ENCODE results near the gene CMTM6. TPM values are rescaled to one million over a fixed set of nuclear protein-coding genes. Genes with fewer than 3 reads are reported as not detected.

Gene CMTM6
- total RNA-seq, 6 donors from 2014 or later, result 16.8 to 86.0 (median 61.3) TPM

DNA sequence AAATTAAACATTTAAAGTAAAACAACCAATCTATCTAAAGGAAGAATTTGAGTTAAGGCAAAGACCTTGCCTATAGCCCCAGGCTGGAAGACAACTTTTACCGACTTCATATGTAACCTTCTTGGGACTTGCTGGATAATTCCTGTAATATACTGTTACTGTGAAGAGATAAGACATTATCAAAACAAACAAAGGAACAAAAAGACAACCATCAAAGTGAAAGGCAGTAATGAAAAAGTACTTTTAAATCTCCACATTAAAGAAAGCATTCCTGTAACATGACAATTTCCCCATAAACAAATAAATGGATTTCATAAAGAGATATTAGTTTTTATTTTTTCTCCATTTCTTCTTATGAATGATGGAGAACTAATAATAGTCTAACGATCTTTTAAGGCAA lies 2.4 kb downstream of the CMTM6 start:
- no peak for ATAC-seq (ENCODE audit: low FRiP score in 2 of 2)
- Histone ChIP-seq H3K27me3 (no peaks in the 10 kb centered on the region), H3K4me1 (peaks cover 14 to 25% (median 20%) of the 10 kb centered on the region in 4 donors), H3K9me3 (no peaks in the 10 kb centered on the region), H3K4me3 (peak overlapping the region in 1 of 4 donors; percentile 78), H3K36me3 (peaks cover 0 to 4% (median 0%) of the 10 kb centered on the region in 4 donors), H3K27ac (peak overlapping the region in 1 of 4 donors; percentile 99)
- no peak for TF ChIP-seq POLR2A (IDR thresholded peaks at IDR 0.05)
- TF ChIP-seq, protein P1, sequence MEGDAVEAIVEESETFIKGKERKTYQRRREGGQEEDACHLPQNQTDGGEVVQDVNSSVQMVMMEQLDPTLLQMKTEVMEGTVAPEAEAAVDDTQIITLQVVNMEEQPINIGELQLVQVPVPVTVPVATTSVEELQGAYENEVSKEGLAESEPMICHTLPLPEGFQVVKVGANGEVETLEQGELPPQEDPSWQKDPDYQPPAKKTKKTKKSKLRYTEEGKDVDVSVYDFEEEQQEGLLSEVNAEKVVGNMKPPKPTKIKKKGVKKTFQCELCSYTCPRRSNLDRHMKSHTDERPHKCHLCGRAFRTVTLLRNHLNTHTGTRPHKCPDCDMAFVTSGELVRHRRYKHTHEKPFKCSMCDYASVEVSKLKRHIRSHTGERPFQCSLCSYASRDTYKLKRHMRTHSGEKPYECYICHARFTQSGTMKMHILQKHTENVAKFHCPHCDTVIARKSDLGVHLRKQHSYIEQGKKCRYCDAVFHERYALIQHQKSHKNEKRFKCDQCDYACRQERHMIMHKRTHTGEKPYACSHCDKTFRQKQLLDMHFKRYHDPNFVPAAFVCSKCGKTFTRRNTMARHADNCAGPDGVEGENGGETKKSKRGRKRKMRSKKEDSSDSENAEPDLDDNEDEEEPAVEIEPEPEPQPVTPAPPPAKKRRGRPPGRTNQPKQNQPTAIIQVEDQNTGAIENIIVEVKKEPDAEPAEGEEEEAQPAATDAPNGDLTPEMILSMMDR (IDR thresholded peaks at IDR 0.05), result no peak
- TF ChIP-seq EP300 (IDR thresholded peaks at IDR 0.05), result no peak
- TF ChIP-seq POLR2AphosphoS5 (IDR thresholded peaks at IDR 0.05), result no peak
- DNase-seq, result no peak
- WGBS, 2 donors, result 44 to 58% methylated on average over 2 of the region's 2 CpGs

DNA sequence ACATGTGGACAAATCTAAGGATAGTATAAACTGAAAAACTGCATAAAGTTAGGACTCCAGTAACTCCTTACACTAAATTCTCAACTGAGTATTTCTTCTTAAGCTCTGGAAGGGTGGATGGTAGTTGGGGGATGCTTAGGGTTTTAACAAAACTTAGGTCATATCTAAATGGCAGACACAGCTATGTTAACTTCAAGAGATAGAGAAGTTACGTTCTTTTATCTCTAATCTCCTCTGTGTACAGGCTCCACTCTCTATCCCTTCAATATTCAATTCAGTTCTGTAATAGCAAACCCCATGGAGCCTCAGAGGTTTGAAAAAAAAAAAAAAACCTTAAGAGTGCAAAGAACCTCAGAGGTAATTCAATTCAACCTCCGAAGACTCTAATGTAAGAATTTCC lies 3.1 kb downstream of the CMTM6 start:
- no peak overlapping the region for H3K27ac ChIP-seq
- DNase-seq (no peak), ATAC-seq (ENCODE audit: low FRiP score in 2 of 2) (no peak)
- H3K4me1 ChIP-seq, result peaks cover 15 to 27% (median 20%) of the 10 kb centered on the region in 4 donors
- no peaks in the 10 kb centered on the region for H3K9me3 ChIP-seq
- H3K27me3 ChIP-seq, result no peaks in the 10 kb centered on the region
- peaks cover 0 to 4% (median 0%) of the 10 kb centered on the region in 4 donors for H3K36me3 ChIP-seq
- WGBS, 2 donors, result 93% methylated on average over 2 of the region's 2 CpGs
- H3K4me3 ChIP-seq, result no peak overlapping the region
- TF ChIP-seq, protein P1 (IDR thresholded peaks at IDR 0.05), result no peak
- TF ChIP-seq POLR2AphosphoS5 (IDR thresholded peaks at IDR 0.05) (no peak), EP300 (IDR thresholded peaks at IDR 0.05) (no peak), POLR2A (IDR thresholded peaks at IDR 0.05) (no peak)

DNA sequence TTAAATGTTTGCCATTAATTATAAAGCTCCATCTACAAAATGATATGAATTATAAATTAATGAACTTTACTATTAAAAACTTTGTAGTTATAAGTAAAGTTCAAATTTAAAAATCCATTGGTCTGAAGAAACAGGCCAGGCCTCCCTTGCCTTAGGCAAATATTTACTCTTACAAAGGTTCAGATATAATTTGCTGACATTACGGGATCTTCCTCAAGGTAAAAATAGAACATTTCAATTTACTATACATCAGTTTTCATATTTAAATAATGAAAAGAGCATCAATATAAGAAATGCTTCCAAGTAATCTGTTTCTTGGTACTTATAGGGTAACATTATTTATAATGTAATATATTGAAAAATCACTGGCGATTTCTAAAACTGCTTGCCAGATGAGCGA lies 3.7 kb downstream of the CMTM6 start:
- Histone ChIP-seq H3K27ac (no peak overlapping the region), H3K9me3 (no peaks in the 10 kb centered on the region), H3K4me3 (no peak overlapping the region), H3K4me1 (peaks cover 18 to 33% (median 24%) of the 10 kb centered on the region in 4 donors), H3K36me3 (peaks cover 0 to 4% (median 0%) of the 10 kb centered on the region in 4 donors), H3K27me3 (no peaks in the 10 kb centered on the region)
- no peak for DNase-seq
- no peak for ATAC-seq (ENCODE audit: low FRiP score in 2 of 2)
- 89 to 93% methylated on average over 3 of the region's 3 CpGs for WGBS, 2 donors
- TF ChIP-seq POLR2A (IDR thresholded peaks at IDR 0.05), result no peak

DNA sequence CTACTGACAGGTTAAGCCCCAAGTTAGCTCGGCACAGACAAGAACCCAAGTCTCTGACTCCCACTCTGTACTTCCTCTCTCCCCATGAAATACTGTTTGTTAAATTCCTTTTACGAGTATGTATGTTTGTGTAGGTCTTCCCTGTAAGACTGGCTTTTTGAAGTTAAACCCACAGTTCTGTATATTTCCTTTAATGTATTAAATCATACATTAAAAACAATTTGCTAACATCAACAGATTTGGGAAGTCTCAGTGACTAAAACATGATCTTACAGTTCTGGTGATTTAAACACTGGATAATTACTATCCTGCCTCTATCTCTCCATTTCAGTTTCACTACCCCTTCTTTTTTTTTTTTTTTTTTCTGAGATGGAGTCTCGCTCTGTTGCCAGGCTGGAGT lies 4.4 kb downstream of the CMTM6 start:
- Histone ChIP-seq H3K36me3 (peaks cover 0 to 4% (median 0%) of the 10 kb centered on the region in 4 donors), H3K4me3 (no peak overlapping the region), H3K27me3 (no peaks in the 10 kb centered on the region), H3K27ac (peak overlapping the region in 1 of 4 donors; percentile 16), H3K9me3 (no peaks in the 10 kb centered on the region), H3K4me1 (peaks cover 18 to 41% (median 31%) of the 10 kb centered on the region in 4 donors)
- DNase-seq (no peak), ATAC-seq (ENCODE audit: low FRiP score in 2 of 2) (no peak)
- 84 to 86% methylated on average over 3 of the region's 3 CpGs for WGBS, 2 donors
- TF ChIP-seq, protein P1 (IDR thresholded peaks at IDR 0.05), result no peak
- TF ChIP-seq POLR2A (IDR thresholded peaks at IDR 0.05), result no peak
- no peak for TF ChIP-seq POLR2AphosphoS5 (IDR thresholded peaks at IDR 0.05)

DNA sequence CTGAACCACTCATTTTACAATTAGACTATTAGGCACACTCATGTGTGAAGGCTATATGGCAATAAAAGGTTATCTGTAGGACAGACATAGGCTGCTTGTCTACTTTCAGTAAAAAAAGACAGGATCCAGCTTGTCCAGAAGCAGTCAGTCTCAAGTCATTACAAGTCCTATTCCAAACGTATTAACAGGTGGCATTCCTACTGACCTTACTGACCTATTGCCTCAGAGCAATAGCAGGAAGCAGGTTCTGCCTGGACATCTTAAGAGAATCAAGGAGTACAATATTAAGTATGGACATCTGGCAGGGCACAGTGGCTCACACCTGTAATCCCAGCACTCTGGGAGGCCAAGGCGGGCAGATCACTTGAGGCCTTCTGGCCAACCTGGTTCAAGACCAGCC lies 7.0 kb downstream of the CMTM6 start:
- ATAC-seq (ENCODE audit: low FRiP score in 2 of 2), result no peak
- WGBS, 2 donors, result 55 to 73% methylated on average over 1 to 2 of the region's 2 CpGs

More for the DNA sequence above, 7.0 kb downstream of the CMTM6 start:
- H3K36me3 ChIP-seq, result peaks cover 0 to 11% (median 0%) of the 10 kb centered on the region in 4 donors
- H3K9me3 ChIP-seq, result no peaks in the 10 kb centered on the region
- DNase-seq, result peak in 1 of 2 donors; percentile 53
- TF ChIP-seq, protein P1 (IDR thresholded peaks at IDR 0.05), result no peak
- no peak for TF ChIP-seq POLR2AphosphoS5 (IDR thresholded peaks at IDR 0.05)
- TF ChIP-seq EP300 (IDR thresholded peaks at IDR 0.05), result no peak
- TF ChIP-seq POLR2A (IDR thresholded peaks at IDR 0.05), result no peak
- no peak overlapping the region for H3K4me3 ChIP-seq
- H3K4me1 ChIP-seq, result peaks cover 9 to 30% (median 24%) of the 10 kb centered on the region in 4 donors
- H3K27ac ChIP-seq, result no peak overlapping the region
- no peaks in the 10 kb centered on the region for H3K27me3 ChIP-seq

All from upper lobe of left lung (tissue), 6 donors.